Erythroblast (primary cell): ENCODE measurements around the gene SOX5.

ENCODE experiments used
- DNase-seq, 2 experiments: peaks; one replicate each; lab custom pipeline; 2025; lab: John Stamatoyannopoulos, UW
- GATA1 ChIP-seq: IDR thresholded peaks from 2 replicates; pipeline ENCODE4 v1.6.1; 2011; ENCODE audit warnings: low read depth, mild to moderate bottlenecking, control low read depth, low read length, moderate library complexity
- POLR2A ChIP-seq: IDR thresholded peaks from 2 replicates; pipeline ENCODE4 v1.6.1; 2011; ENCODE audit warnings: mild to moderate bottlenecking, low read length

SOX5 gene

GRCh38 chr12:23941780-23942179 is 7.7 kb downstream of the SOX5 start:
- no peak for DNase-seq
- TF ChIP-seq POLR2A (no peak), GATA1 (no peak)

DNA sequence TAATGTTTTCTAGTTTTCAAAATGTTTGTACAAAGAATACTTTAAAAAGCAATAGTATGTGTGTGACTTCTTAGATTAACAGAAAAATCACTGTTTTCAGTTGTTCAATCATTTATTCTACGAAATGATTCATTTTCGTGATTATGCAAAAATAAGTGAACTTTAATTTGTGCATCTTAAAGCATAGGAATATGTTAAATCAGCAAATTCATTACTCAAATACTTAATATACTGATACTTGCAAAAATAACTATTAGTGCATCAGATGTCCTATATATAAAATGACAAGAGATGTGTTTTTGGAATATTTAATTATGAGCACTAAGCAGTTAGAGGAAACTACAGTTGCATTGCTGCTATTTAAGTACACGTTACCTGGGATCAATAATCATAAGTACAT is 11.0 kb downstream of the SOX5 start:
- DNase-seq: no peak
- TF ChIP-seq GATA1: no peak
- TF ChIP-seq POLR2A: no peak

GRCh38 chr12:23931176-23931575 is 18.3 kb downstream of the SOX5 start:
- TF ChIP-seq GATA1 (no peak), POLR2A (no peak)
- DNase-seq: no peak

GRCh38 chr12:23930599-23930998 is 18.9 kb downstream of the SOX5 start:
- TF ChIP-seq POLR2A: no peak
- TF ChIP-seq GATA1: no peak
- DNase-seq: no peak

DNA sequence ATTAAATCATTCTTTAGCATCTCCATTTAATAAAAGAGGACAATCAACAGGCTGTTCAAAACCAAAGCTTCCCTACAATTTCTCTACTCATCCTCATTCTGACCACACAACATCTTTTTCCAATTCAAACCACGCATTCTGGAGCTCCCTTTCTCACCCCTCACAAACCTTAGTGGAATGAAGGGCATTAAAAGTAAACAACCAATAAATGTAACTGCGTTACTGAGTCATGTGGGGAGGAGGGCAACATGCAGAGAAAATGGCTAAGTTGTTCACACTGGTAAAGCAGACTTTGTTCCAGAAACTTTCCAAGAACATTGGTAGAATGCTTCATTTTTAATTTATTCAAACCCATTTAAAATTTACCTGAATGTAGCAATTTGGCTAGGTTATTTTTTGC is 19.6 kb downstream of the SOX5 start:
- TF ChIP-seq GATA1: no peak
- TF ChIP-seq POLR2A: no peak
- no peak for DNase-seq

- TF ChIP-seq POLR2A (no peak), GATA1 (no peak)
- DNase-seq: no peak
Measured at GRCh38 chr12:23927907-23928306, 21.6 kb downstream of the SOX5 start.

DNA sequence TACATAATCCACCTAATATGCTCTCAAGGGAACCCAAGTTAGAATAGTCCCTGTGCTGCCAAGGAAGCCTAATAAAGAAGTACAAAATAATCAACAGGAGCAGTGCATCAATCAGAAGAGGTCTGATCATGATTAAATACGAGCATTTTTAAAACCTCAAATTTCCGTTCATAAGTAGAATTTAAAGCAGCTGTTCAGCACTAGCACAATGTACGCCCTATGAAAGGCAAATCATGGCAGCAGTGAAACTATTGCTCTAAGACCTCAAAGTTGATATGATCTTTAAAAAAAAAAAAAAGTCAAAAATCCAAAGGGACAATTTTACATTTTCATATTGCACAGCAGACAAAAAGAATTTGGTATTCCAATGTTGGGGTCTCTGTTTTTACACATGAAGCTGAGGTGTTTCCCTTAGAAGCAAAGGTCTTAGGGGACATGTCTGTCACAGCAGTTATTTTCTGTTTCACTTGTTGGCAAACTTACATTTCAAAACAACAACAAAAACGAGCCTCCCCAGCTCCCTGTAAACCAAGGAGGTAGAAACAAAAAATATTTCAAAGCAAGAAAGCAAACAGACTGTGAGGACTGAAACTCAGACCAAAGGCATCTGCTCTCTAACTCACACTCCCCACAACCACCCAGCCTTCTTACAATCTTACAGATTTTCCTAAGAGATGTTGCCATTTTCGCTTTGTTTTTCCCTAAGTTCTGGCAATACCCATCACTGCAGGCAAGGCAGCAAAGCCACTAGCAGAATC is 28.2 kb downstream of the SOX5 start:
- no peak for DNase-seq
- TF ChIP-seq POLR2A: no peak

DNA sequence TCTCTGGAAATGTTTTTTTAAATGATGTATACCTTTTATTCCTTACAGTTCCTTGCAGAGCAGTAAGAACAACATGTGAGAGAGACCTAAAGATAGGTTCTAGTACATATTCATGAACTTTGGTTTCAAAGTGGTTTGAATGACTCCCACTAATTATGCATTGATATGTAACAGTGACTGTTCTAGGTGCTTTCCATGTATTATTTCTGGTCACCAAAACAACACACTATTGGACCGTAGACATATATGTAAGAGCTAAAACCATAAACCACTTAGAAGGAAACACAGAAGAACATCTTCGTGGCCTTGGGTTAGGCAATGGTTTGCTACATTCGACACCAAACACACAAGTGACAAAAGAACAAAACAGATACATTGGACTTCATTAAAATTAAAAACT is 37.9 kb downstream of the SOX5 start:
- TF ChIP-seq POLR2A (no peak), GATA1 (no peak)
- DNase-seq: no peak

DNA sequence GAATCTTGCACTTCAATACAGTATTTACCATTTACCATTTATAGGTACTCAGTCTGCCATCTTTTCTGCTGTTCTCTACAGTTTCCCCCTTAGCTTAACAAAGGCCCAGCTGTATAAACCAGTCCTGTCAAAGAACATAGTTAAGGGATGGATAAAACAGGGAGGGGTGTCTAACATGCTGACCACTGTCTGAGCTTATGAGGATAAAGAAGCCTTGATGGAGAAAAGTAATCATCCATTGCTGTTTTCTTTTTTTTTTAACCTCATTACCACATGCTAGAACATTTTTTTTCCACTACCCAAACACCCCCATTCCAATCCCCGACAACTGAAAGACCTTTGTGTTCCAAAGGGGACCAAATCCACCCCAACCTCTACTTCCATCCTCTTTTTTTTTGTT is 39.9 kb downstream of the SOX5 start:
- no peak for DNase-seq
- no peak for TF ChIP-seq GATA1
- no peak for TF ChIP-seq POLR2A

DNA sequence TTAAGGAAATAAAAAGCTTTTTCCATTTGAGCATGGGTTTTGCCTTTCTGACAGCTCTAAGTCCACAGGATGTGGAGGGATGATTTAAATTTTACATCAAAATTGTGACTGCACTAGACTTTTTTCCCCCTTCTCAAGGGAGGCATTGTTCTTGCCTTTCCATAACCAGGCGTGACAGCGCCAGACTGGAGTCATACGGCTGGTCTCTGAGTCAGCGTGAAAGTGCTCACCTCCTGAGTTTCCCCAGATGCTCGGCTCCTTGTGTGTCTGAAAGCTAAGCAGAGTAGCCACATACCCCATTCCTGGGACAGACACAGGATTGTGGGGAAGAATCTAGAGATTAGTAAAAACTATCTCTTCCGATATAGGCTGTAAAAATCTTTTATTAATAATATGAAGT is 43.1 kb downstream of the SOX5 start:
- no peak for TF ChIP-seq POLR2A
- DNase-seq: no peak

- no peak for DNase-seq
- TF ChIP-seq POLR2A: no peak
- TF ChIP-seq GATA1: no peak
Measured at GRCh38 chr12:23899434-23899833, 50.0 kb downstream of the SOX5 start.

- TF ChIP-seq GATA1 (no peak), POLR2A (no peak)
- DNase-seq: no peak
Measured at GRCh38 chr12:23898121-23898520, 51.3 kb downstream of the SOX5 start.

- no peak for DNase-seq
- no peak for TF ChIP-seq GATA1
Measured at GRCh38 chr12:23895792-23896218, 53.7 kb downstream of the SOX5 start.

DNA sequence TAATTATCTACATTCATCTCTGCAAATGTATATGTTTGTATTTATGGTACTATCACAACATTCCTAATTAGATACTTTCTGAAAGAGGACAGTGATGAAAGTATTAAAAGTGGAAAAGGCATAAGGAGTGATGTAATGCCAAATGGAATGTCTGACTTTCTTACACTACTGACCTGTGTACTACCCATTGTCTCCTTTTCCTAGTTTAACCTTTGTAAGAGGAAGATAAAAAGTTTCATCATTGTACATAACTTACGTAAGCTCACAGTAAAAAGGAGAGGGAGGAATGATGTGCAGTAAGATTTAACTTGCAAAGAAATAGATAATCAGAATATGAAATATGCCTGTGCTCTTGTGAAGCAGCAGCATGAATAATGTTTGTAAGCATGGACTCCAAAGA is 55.9 kb downstream of the SOX5 start:
- no peak for DNase-seq
- TF ChIP-seq GATA1: no peak
- no peak for TF ChIP-seq POLR2A

DNA sequence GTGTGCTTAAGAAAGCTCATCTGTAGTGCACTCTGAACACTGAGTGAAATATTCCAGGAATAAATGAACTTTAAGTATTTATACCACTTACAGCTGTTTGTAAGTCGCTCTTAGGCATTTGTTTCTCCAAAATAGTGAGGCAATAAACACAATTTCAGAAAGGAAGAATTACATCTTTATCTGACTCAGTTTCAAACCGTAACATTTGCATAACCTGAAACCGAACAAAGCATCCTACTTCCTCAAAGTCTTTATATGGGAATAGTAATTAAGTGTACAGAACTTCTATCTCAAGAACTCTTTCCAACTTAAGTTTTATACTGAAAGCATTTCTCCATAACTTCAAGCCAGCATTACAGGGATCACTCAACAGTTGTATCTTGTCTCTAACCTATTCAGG is 58.4 kb downstream of the SOX5 start:
- TF ChIP-seq GATA1 (no peak), POLR2A (no peak)
- no peak for DNase-seq
